NCI-H2196 treated with DMSO at 0.1 percent for 48 hours (cell line): Measurements from ENCODE around the gene HCK.
"Not testable (repeated sequence)": the region's sequence is repeated elsewhere in the genome, so short reads cannot be mapped to it uniquely, and the experiment has no call there.

Experiments used
- DNase-seq: peaks from one replicate; lab custom pipeline; 2025; ENCODE audit not compliant: unreplicated experiment; lab: John Stamatoyannopoulos, UW

Gene HCK

GRCh38 chr20:32089637-32090362 is 37.8 kb downstream of the HCK start:
- DNase-seq, result no peak

GRCh38 chr20:32091888-32092346 is 39.9 kb downstream of the HCK start:
- peak; percentile 60 for DNase-seq

GRCh38 chr20:32098786-32099185 is 46.7 kb downstream of the HCK start:
- no peak for DNase-seq

- no peak for DNase-seq
Observed at GRCh38 chr20:32108814-32109391, 56.9 kb downstream of the HCK start.

- peak; percentile 87 for DNase-seq
Observed at GRCh38 chr20:32109392-32110172, 57.5 kb downstream of the HCK start, which contains the start of gene TM9SF4. Gene TM9SF4 (plus strand): TSS chr20:32109714. CDS start chr20:32109741, 27 bp downstream.

- DNase-seq, result no peak
Observed at GRCh38 chr20:32110173-32110704, 58.2 kb downstream of the HCK start.

- no peak for DNase-seq
Observed at GRCh38 chr20:32110727-32111126, 58.7 kb downstream of the HCK start.

GRCh38 chr20:32111156-32111686 is 59.2 kb downstream of the HCK start:
- DNase-seq, result no peak

- no peak for DNase-seq
Observed at GRCh38 chr20:32111753-32112152, 59.7 kb downstream of the HCK start.

- no peak for DNase-seq
Observed at GRCh38 chr20:32112841-32113240, 60.8 kb downstream of the HCK start.

GRCh38 chr20:32113591-32114260 is 61.7 kb downstream of the HCK start:
- DNase-seq, result no peak

GRCh38 chr20:32114305-32114960 is 62.4 kb downstream of the HCK start:
- DNase-seq, result no peak

GRCh38 chr20:32115211-32115767 is 63.2 kb downstream of the HCK start:
- DNase-seq, result no peak

- no peak for DNase-seq
Observed at GRCh38 chr20:32116079-32116521, 64.1 kb downstream of the HCK start.

- DNase-seq, result not testable (repeated sequence)
Observed at GRCh38 chr20:32116796-32117195, 64.8 kb downstream of the HCK start.

- not testable (repeated sequence) for DNase-seq
Observed at GRCh38 chr20:32118427-32118826, 66.4 kb downstream of the HCK start.

GRCh38 chr20:32119734-32120133 is 67.7 kb downstream of the HCK start:
- DNase-seq, result no peak

GRCh38 chr20:32121908-32122307 is 69.9 kb downstream of the HCK start:
- DNase-seq, result not testable (repeated sequence)

GRCh38 chr20:32123088-32123487 is 71.0 kb downstream of the HCK start:
- DNase-seq, result no peak
